ENCODE measurements around the gene TBC1D5. TPM values are rescaled to one million over a fixed set of nuclear protein-coding genes. Genes with fewer than 3 reads are reported as not detected.

Gene TBC1D5
- total RNA-seq, 1 experiment from 2014 or later, result 36.4 TPM

- BruUV-seq (replicated peaks), result no TSS peak
- Histone ChIP-seq H3K27me3 (replicated peaks; ENCODE audit: control insufficient read depth, insufficient read depth, low read length) (no peaks in the 10 kb centered on the region), H3K4me1 (peaks cover under 1% of the 10 kb centered on the region; the same call in 1 of the 2 replicates), H3K4me3 (ENCODE audit: low read depth, low read length) (no peak overlapping the region), H3K9me3 (no peaks in the 10 kb centered on the region), H3K36me3 (ENCODE audit: control insufficient read depth, insufficient read depth, low read length) (no peaks in the 10 kb centered on the region)
- no peak for TF ChIP-seq CTCF (IDR thresholded peaks at IDR 0.05; ENCODE audit: insufficient read depth in 1 of 2, low read depth in 1 of 2, low read length in 1 of 2, severe bottlenecking in 1 of 2, unreplicated experiment in 1 of 2)
- CTCF ChIA-PET, result no interaction called here
- intact Hi-C loops (cut with micrococcal nuclease; ENCODE audit: unreplicated experiment), result no loop called here
- POLR2A ChIA-PET, result no interaction called here
- H3K27ac Mint-ChIP-seq (ENCODE audit: unreplicated experiment), result no peak overlapping the region
- H3K9me3 Mint-ChIP-seq (ENCODE audit: unreplicated experiment), result no peaks in the 10 kb centered on the region
- DNase-seq, result no peak
- peaks cover 3% of the 10 kb centered on the region for H3K36me3 Mint-ChIP-seq (ENCODE audit: insufficient read depth, unreplicated experiment)
- no peaks in the 10 kb centered on the region for H3K4me1 Mint-ChIP-seq (ENCODE audit: low read depth, unreplicated experiment)
- no peak overlapping the region for H3K4me3 Mint-ChIP-seq (ENCODE audit: unreplicated experiment)
- H3K27me3 Mint-ChIP-seq (ENCODE audit: insufficient read depth, unreplicated experiment), result no peaks in the 10 kb centered on the region
Measured at GRCh38 chr3:17207979-17208378, 534.5 kb downstream of the TBC1D5 start.

GRCh38 chr3:17207019-17207418, 535.4 kb downstream of the TBC1D5 start:
- no peaks in the 10 kb centered on the region for H3K4me1 Mint-ChIP-seq (ENCODE audit: low read depth, unreplicated experiment)
- no peaks in the 10 kb centered on the region for H3K36me3 ChIP-seq (ENCODE audit: control insufficient read depth, insufficient read depth, low read length)
- H3K9me3 Mint-ChIP-seq (ENCODE audit: unreplicated experiment), result no peaks in the 10 kb centered on the region
- H3K9me3 ChIP-seq, result peaks cover 7% of the 10 kb centered on the region; the same call in 1 of the 2 replicates
- H3K27me3 Mint-ChIP-seq (ENCODE audit: insufficient read depth, unreplicated experiment), result no peaks in the 10 kb centered on the region
- no peak for TF ChIP-seq CTCF (IDR thresholded peaks at IDR 0.05; ENCODE audit: insufficient read depth in 1 of 2, low read depth in 1 of 2, low read length in 1 of 2, severe bottlenecking in 1 of 2, unreplicated experiment in 1 of 2)
- ChIA-PET CTCF (no interaction called here), POLR2A (no interaction called here)
- no peak for DNase-seq
- no peaks in the 10 kb centered on the region for H3K4me1 ChIP-seq
- H3K27ac Mint-ChIP-seq (ENCODE audit: unreplicated experiment), result no peak overlapping the region
- BruUV-seq (replicated peaks), result no TSS peak
- H3K36me3 Mint-ChIP-seq (ENCODE audit: insufficient read depth, unreplicated experiment), result peaks cover 6% of the 10 kb centered on the region
- no peaks in the 10 kb centered on the region for H3K27me3 ChIP-seq (replicated peaks; ENCODE audit: control insufficient read depth, insufficient read depth, low read length)
- H3K4me3 ChIP-seq (ENCODE audit: low read depth, low read length), result no peak overlapping the region
- H3K4me3 Mint-ChIP-seq (ENCODE audit: unreplicated experiment), result no peak overlapping the region
- intact Hi-C loops (cut with micrococcal nuclease; ENCODE audit: unreplicated experiment), result no loop called here

GRCh38 chr3:17204049-17204650, 538.3 kb downstream of the TBC1D5 start:
- Mint-ChIP-seq H3K36me3 (ENCODE audit: insufficient read depth, unreplicated experiment) (peaks cover 6% of the 10 kb centered on the region), H3K4me1 (ENCODE audit: low read depth, unreplicated experiment) (no peaks in the 10 kb centered on the region), H3K27me3 (ENCODE audit: insufficient read depth, unreplicated experiment) (no peaks in the 10 kb centered on the region), H3K9me3 (ENCODE audit: unreplicated experiment) (no peaks in the 10 kb centered on the region), H3K27ac (ENCODE audit: unreplicated experiment) (no peak overlapping the region), H3K4me3 (ENCODE audit: unreplicated experiment) (no peak overlapping the region)
- Histone ChIP-seq H3K4me3 (ENCODE audit: low read depth, low read length) (no peak overlapping the region), H3K27me3 (replicated peaks; ENCODE audit: control insufficient read depth, insufficient read depth, low read length) (no peaks in the 10 kb centered on the region), H3K9me3 (peaks cover 7% of the 10 kb centered on the region; the same call in 1 of the 2 replicates), H3K36me3 (ENCODE audit: control insufficient read depth, insufficient read depth, low read length) (no peaks in the 10 kb centered on the region), H3K4me1 (no peaks in the 10 kb centered on the region)
- TF ChIP-seq CTCF (IDR thresholded peaks at IDR 0.05; ENCODE audit: insufficient read depth in 1 of 2, low read depth in 1 of 2, low read length in 1 of 2, severe bottlenecking in 1 of 2, unreplicated experiment in 1 of 2), result no peak
- intact Hi-C loops (cut with micrococcal nuclease; ENCODE audit: unreplicated experiment), result no loop called here
- BruUV-seq (replicated peaks), result no TSS peak
- ChIA-PET CTCF (no interaction called here), POLR2A (no interaction called here)
- DNase-seq, result no peak
